SU-DHL-6 (cell line): Measurements from ENCODE around the gene CHD6.

Experiments
- CTCF ChIP-seq: fragments of 200-600 bp; sonication (generic); IDR thresholded peaks from one replicate; pipeline ENCODE4 v1.5.1; 2017; ENCODE audit warnings: antibody characterized with exemption, mild to moderate bottlenecking, low read length, moderate library complexity; ENCODE audit not compliant: insufficient read depth, poor library complexity, severe bottlenecking
- EZH2phosphoT487 ChIP-seq: fragments of 200-600 bp; sonication (generic), shearing (Covaris generic); conservative IDR thresholded peaks from 2 replicates; pipeline ENCODE4 v1.6.1; 2018; ENCODE audit warnings: mild to moderate bottlenecking, antibody characterized with exemption, low read length, moderate library complexity, mixed read lengths

- TF ChIP-seq CTCF (no peak), EZH2phosphoT487 (no peak)
These were observed 36.1 kb upstream of the CHD6 start for GRCh38 chr20:41654292-41654691.
